Brain microvascular endothelial cell (primary cell): ENCODE measurements around the gene PDGFC.

Experiments used
- DNase-seq: peaks from one replicate; pipeline ENCODE4 v3.0.0-alpha.2; 2020
- H3K27ac ChIP-seq: fragments of 250-450 bp; sonication (Bioruptor Pico); 2 replicates; pipeline ENCODE4 v1.5.1; 2020; ENCODE audit warnings: mild to moderate bottlenecking, moderate library complexity
- H3K27me3 ChIP-seq: fragments of 250-450 bp; sonication (Bioruptor Pico); replicated peaks from 2 replicates; pipeline ENCODE4 v1.5.1; 2020; ENCODE audit warnings: mild to moderate bottlenecking
- H3K36me3 ChIP-seq: fragments of 250-450 bp; sonication (Bioruptor Pico); replicated peaks from 2 replicates; pipeline ENCODE4 v1.5.1; 2020; ENCODE audit warnings: mild to moderate bottlenecking
- H3K4me3 ChIP-seq: 2 replicates; pipeline ENCODE4 v1.5.1; 2011; ENCODE audit warnings: low read depth, mild to moderate bottlenecking, control low read depth, low read length, moderate library complexity
- in situ Hi-C: cut with HindIII; loops from 2 replicates; pipeline ENCODE4 v1.10.0; 2017; ENCODE audit warnings: low sequenced_read_pairs, low pct_ligation_motif_present
- TF ChIP-seq, protein P1 (sequence below): IDR thresholded peaks from 2 replicates; pipeline ENCODE4 v1.5.1; 2011; ENCODE audit warnings: low read depth, mild to moderate bottlenecking, moderate library complexity, low read length, control low read depth, inconsistent platforms; ENCODE audit errors: missing control alignments

Gene PDGFC

GRCh38 chr4:156901871-156902270 lies 69.7 kb downstream of the PDGFC start:
- TF ChIP-seq, protein P1, sequence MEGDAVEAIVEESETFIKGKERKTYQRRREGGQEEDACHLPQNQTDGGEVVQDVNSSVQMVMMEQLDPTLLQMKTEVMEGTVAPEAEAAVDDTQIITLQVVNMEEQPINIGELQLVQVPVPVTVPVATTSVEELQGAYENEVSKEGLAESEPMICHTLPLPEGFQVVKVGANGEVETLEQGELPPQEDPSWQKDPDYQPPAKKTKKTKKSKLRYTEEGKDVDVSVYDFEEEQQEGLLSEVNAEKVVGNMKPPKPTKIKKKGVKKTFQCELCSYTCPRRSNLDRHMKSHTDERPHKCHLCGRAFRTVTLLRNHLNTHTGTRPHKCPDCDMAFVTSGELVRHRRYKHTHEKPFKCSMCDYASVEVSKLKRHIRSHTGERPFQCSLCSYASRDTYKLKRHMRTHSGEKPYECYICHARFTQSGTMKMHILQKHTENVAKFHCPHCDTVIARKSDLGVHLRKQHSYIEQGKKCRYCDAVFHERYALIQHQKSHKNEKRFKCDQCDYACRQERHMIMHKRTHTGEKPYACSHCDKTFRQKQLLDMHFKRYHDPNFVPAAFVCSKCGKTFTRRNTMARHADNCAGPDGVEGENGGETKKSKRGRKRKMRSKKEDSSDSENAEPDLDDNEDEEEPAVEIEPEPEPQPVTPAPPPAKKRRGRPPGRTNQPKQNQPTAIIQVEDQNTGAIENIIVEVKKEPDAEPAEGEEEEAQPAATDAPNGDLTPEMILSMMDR: no peak
- Histone ChIP-seq H3K4me3 (no peak overlapping the region), H3K36me3 (no peaks in the 10 kb centered on the region), H3K27me3 (no peaks in the 10 kb centered on the region), H3K27ac (no peak overlapping the region)
- in situ Hi-C loops: no loop called here
- DNase-seq: no peak

- no peaks in the 10 kb centered on the region for H3K36me3 ChIP-seq
- no peak overlapping the region for H3K27ac ChIP-seq
- H3K27me3 ChIP-seq: no peaks in the 10 kb centered on the region
- TF ChIP-seq, protein P1: no peak
- no peak overlapping the region for H3K4me3 ChIP-seq
- in situ Hi-C loops: no loop called here
- DNase-seq: no peak
Measured at GRCh38 chr4:156898373-156899117, 73.1 kb downstream of the PDGFC start.

DNA sequence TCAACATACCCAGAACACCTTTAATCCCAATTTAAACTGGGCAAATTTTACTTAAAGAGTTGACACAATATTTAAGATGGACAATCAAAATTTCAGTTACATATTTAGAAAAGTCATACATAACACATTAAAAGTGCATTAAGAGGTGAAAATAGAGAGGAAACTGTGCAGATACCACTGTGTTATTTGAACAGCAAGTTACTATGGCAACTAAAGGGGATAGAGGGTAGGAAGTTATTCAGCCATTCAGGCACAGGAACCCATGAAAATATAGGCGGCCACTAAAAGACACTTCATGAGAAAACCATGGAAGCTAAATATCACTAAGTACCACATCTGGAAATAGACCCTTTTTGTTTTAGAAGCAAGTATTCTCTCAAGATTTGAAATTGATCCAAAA lies 75.1 kb downstream of the PDGFC start:
- H3K27me3 ChIP-seq: no peaks in the 10 kb centered on the region
- in situ Hi-C loops: no loop called here
- no peak overlapping the region for H3K27ac ChIP-seq
- no peaks in the 10 kb centered on the region for H3K36me3 ChIP-seq
- DNase-seq: no peak
- TF ChIP-seq, protein P1: no peak
- H3K4me3 ChIP-seq: no peak overlapping the region

- H3K4me3 ChIP-seq: no peak overlapping the region
- no peak overlapping the region for H3K27ac ChIP-seq
- H3K27me3 ChIP-seq: no peaks in the 10 kb centered on the region
- no peak for DNase-seq
- H3K36me3 ChIP-seq: no peaks in the 10 kb centered on the region
- in situ Hi-C loops: no loop called here
- TF ChIP-seq, protein P1: no peak
Measured at GRCh38 chr4:156894234-156894633, 77.4 kb downstream of the PDGFC start.

DNA sequence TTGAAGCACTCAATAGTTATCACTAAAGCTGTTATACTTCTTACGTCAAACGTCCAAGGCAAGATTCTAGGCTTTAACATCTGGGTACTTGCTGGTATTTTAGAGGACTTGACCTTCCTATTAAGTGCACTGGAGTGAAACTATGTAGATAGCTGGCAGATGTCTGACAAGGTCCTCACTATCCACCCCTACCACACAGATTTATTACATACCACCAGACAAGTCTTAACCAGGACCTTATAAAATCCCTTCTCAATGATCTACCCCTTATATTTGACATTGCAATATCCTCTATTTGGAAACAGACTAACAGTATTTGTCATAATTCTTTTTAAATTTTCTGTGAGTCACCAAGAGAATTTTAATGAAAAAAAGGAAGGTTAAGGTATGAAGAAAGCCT lies 78.8 kb downstream of the PDGFC start:
- no peak for DNase-seq
- no peak overlapping the region for H3K4me3 ChIP-seq
- H3K27ac ChIP-seq: no peak overlapping the region
- in situ Hi-C loops: no loop called here
- H3K36me3 ChIP-seq: no peaks in the 10 kb centered on the region
- TF ChIP-seq, protein P1: no peak
- no peaks in the 10 kb centered on the region for H3K27me3 ChIP-seq
